H1 (cell line): Measurements from ENCODE around the gene PSD.

ENCODE experiments used
- ATF2 ChIP-seq: IDR thresholded peaks from 2 replicates; pipeline ENCODE4 v1.6.1; 2012; ENCODE audit warnings: low read length, inconsistent platforms
- BCL11A ChIP-seq, 2 experiments: IDR thresholded peaks; one replicate each; pipeline ENCODE4 v1.6.1; 2011; ENCODE audit warnings: low read depth in 2 of 2, low read length in 2 of 2, mild to moderate bottlenecking in 2 of 2
- CBX5 ChIP-seq: fragments of 300-800, 300-1000 bp; sonication (generic); IDR thresholded peaks from 2 replicates; pipeline ENCODE4 v1.7.1; 2016; ENCODE audit warnings: antibody characterized with exemption, low read length, low read depth
- CTCF ChIP-seq, 3 experiments: IDR thresholded peaks; 1 replicate in 2 of 3; 2 replicates in 1 of 3; pipeline versions ENCODE4 v1.5.1 to v1.6.1; 2011; ENCODE audit warnings: low read length in 3 of 3, mild to moderate bottlenecking in 3 of 3, inconsistent platforms in 2 of 3, low read depth in 1 of 3, moderate library complexity in 1 of 3; ENCODE audit not compliant: insufficient read depth in 1 of 3; ENCODE audit errors: control extremely low read depth in 1 of 3
- EZH2 ChIP-seq: fragments of 200-600 bp; sonication (generic); IDR thresholded peaks from 2 replicates; pipeline ENCODE4 v1.7.1; 2012; ENCODE audit warnings: low read depth, mild to moderate bottlenecking, moderate library complexity, low read length, inconsistent platforms; ENCODE audit not compliant: severe bottlenecking
- HDAC2 ChIP-seq, 2 experiments: fragments of 300-600 bp in 1 of 2; sonication (generic) in 1 of 2; IDR thresholded peaks; 2 replicates each; pipeline ENCODE4 v1.6.1; 2011 to 2012; ENCODE audit warnings: low read depth in 2 of 2, low read length in 2 of 2, mild to moderate bottlenecking in 2 of 2, moderate library complexity in 2 of 2, borderline replicate concordance in 1 of 2, inconsistent platforms in 1 of 2
- JUND ChIP-seq: IDR thresholded peaks from 2 replicates; pipeline ENCODE4 v1.6.1; 2011; ENCODE audit warnings: mild to moderate bottlenecking, improper control_type of control experiment, low read length
- POLR2A ChIP-seq, 2 experiments: IDR thresholded peaks; 1 replicate in 1 of 2; 2 replicates in 1 of 2; pipeline ENCODE4 v1.6.1; 2011; ENCODE audit warnings: low read depth in 2 of 2, low read length in 2 of 2, mild to moderate bottlenecking in 2 of 2; ENCODE audit errors: control extremely low read depth in 1 of 2
- SRF ChIP-seq: IDR thresholded peaks from 2 replicates; pipeline ENCODE4 v1.6.1; 2011; ENCODE audit warnings: mild to moderate bottlenecking, low read depth, low read length, moderate library complexity
- TAF1 ChIP-seq: IDR thresholded peaks from 2 replicates; pipeline ENCODE4 v1.6.1; 2011; ENCODE audit warnings: mild to moderate bottlenecking, low read depth, low read length
- TCF12 ChIP-seq: IDR thresholded peaks from 2 replicates; pipeline ENCODE4 v1.6.1; 2011; ENCODE audit warnings: low read depth, mild to moderate bottlenecking, low read length
- USF2 ChIP-seq: IDR thresholded peaks from 2 replicates; pipeline ENCODE4 v1.6.1; 2011; ENCODE audit warnings: low read length, improper control_type of control experiment

- TF ChIP-seq CBX5 (no peak), EZH2 (peak; percentile 82), TAF1 (no peak), JUND (no peak), CTCF (IDR thresholded peaks at IDR 0.05; ENCODE audit: control extremely low read depth in 1 of 3, insufficient read depth in 1 of 3, low read depth in 1 of 3, low read length in 3 of 3) (no peak), HDAC2 (IDR thresholded peaks at IDR 0.05; ENCODE audit: borderline replicate concordance in 1 of 2, low read depth in 2 of 2, low read length in 2 of 2) (no peak), USF2 (no peak), SRF (no peak), TCF12 (no peak), ATF2 (no peak), BCL11A (IDR thresholded peaks at IDR 0.05; ENCODE audit: low read depth in 2 of 2, low read length in 2 of 2) (no peak), POLR2A (IDR thresholded peaks at IDR 0.05; ENCODE audit: control extremely low read depth in 1 of 2, low read depth in 2 of 2, low read length in 2 of 2) (no peak)
Measured at GRCh38 chr10:102409604-102410428, 8.8 kb downstream of the PSD start.
